ENCODE results near the gene MYH6.

GRCh38 chr14:23414906-23415820 lies 7.1 kb upstream of the MYH6 start:
- no peak for TF ChIP-seq POLR2AphosphoS5 (IDR thresholded peaks at IDR 0.05; ENCODE audit: low read depth, low read length)
- no peak for TF ChIP-seq CTCF (IDR thresholded peaks at IDR 0.05)
- no peak for TF ChIP-seq REST (IDR thresholded peaks at IDR 0.05; ENCODE audit: insufficient read depth in 1 of 2, low read depth in 2 of 2, low read length in 1 of 2)
- TF ChIP-seq TCF7L2 (IDR thresholded peaks at IDR 0.05; ENCODE audit: low read depth, low read length) = no peak
- TF ChIP-seq SIN3A (IDR thresholded peaks at IDR 0.05; ENCODE audit: borderline replicate concordance, insufficient read depth, low read depth, low read length) = no peak
